CD4-positive, alpha-beta memory T cell (primary cell): ENCODE results near the gene PALLD. TPM values are rescaled to one million over a fixed set of nuclear protein-coding genes. Genes with fewer than 3 reads are reported as not detected.

Experiments used
- CTCF ChIA-PET: fragments of 350-600 bp; sonication (Branson Sonifier 250); formaldehyde crosslinking; loops from one replicate; lab custom pipeline; 2021; ENCODE audit warnings: inconsistent platforms; ENCODE audit not compliant: partially characterized antibody; lab: Charles Lee
- POLR2A ChIA-PET: fragments of 350-600 bp; sonication (Branson Sonifier 250); formaldehyde crosslinking; loops from one replicate; lab custom pipeline; 2021; ENCODE audit not compliant: partially characterized antibody; lab: Charles Lee
- DNase-seq, 5 donors: peaks; one replicate each; pipeline versions ENCODE4 v3.0.0 to v3.0.0-alpha.2; 2020 to 2022; ENCODE audit warnings: mixed read lengths in 1 of 5
- H3K27ac ChIP-seq: one replicate; pipeline ENCODE4 v1.7.0; 2013; ENCODE audit warnings: low read depth, low read length
- H3K27me3 ChIP-seq: 2 replicates; pipeline ENCODE4 v1.7.0; 2013; ENCODE audit warnings: mild to moderate bottlenecking, low read length, moderate library complexity; ENCODE audit not compliant: insufficient read depth
- H3K36me3 ChIP-seq: 2 replicates; pipeline ENCODE4 v1.7.0; 2013; ENCODE audit warnings: mild to moderate bottlenecking, low read length, moderate library complexity; ENCODE audit not compliant: insufficient read depth
- H3K4me1 ChIP-seq: 2 replicates; pipeline ENCODE4 v1.7.0; 2013; ENCODE audit warnings: mild to moderate bottlenecking, low read length, moderate library complexity; ENCODE audit not compliant: insufficient read depth
- H3K4me3 ChIP-seq, 2 donors: one replicate each; pipeline ENCODE4 v1.7.0; 2013; ENCODE audit warnings: low read length in 2 of 2, mild to moderate bottlenecking in 1 of 2
- H3K9me3 ChIP-seq, 2 donors: one replicate each; pipeline ENCODE4 v1.7.0; 2013; ENCODE audit warnings: low read length in 2 of 2, control low read depth in 1 of 2; ENCODE audit not compliant: control insufficient read depth in 1 of 2
- H3K27ac Mint-ChIP-seq, 7 donors: one replicate each; pipeline ENCODE4 v1.8.0; 2020 to 2021; ENCODE audit warnings: mixed read lengths in 7 of 7, mild to moderate bottlenecking in 6 of 7, inconsistent platforms in 3 of 7, moderate library complexity in 3 of 7
- H3K27me3 Mint-ChIP-seq, 2 donors: one replicate each; pipeline ENCODE4 v1.8.0; 2020 to 2021; ENCODE audit warnings: mixed read lengths in 2 of 2
- H3K36me3 Mint-ChIP-seq, 2 donors: one replicate each; pipeline ENCODE4 v1.8.0; 2020 to 2021; ENCODE audit warnings: mixed read lengths in 2 of 2, inconsistent platforms in 1 of 2, mild to moderate bottlenecking in 1 of 2
- H3K4me1 Mint-ChIP-seq, 4 donors: one replicate each; pipeline ENCODE4 v1.8.0; 2020 to 2021; ENCODE audit warnings: mixed read lengths in 4 of 4, mild to moderate bottlenecking in 1 of 4
- H3K4me3 Mint-ChIP-seq, 8 donors: one replicate each; pipeline ENCODE4 v1.8.0; 2020 to 2021; ENCODE audit warnings: mixed read lengths in 8 of 8, mild to moderate bottlenecking in 7 of 8, moderate library complexity in 6 of 8, inconsistent platforms in 3 of 8
- H3K9me3 Mint-ChIP-seq, 8 donors: one replicate each; pipeline ENCODE4 v1.8.0; 2020 to 2021; ENCODE audit warnings: mixed read lengths in 8 of 8, mild to moderate bottlenecking in 5 of 8, inconsistent platforms in 3 of 8, moderate library complexity in 1 of 8
- intact Hi-C: fragments of 100-400 bp; cut with micrococcal nuclease; formaldehyde crosslinking; loops from one replicate; pipeline ENCODE4 v1.15.1; 2023
- polyA plus RNA-seq, 2 donors: library from polyadenylated mRNA; unstranded; fragments of 300-500 nt; fragmentation: Illumina TruSeq; gene quantifications; one replicate each; pipeline ENCODE4 v1.2.3, GENCODE V29; 2021
- total RNA-seq, 2 experiments: library from RNA; stranded (reverse); gene quantifications; one replicate each; pipeline ENCODE4 v1.2.3, GENCODE V29; 2021

PALLD gene
- total and polyA plus RNA-seq, 4 experiments from 2014 or later, result 0.55 to 1.4 (median 1.0) TPM; not detected in 1

GRCh38 chr4:168685136-168685809, 188.4 kb downstream of the PALLD start:
- Mint-ChIP-seq H3K4me3 (no peak overlapping the region), H3K9me3 (no peaks in the 10 kb centered on the region), H3K36me3 (no peaks in the 10 kb centered on the region), H3K27ac (no peak overlapping the region), H3K4me1 (no peaks in the 10 kb centered on the region), H3K27me3 (peaks cover 0 to 6% of the 10 kb centered on the region in 2 donors)
- intact Hi-C loops, result no loop called here
- Histone ChIP-seq H3K36me3 (no peaks in the 10 kb centered on the region), H3K27ac (no peak overlapping the region), H3K4me3 (no peak overlapping the region), H3K27me3 (no peaks in the 10 kb centered on the region), H3K9me3 (no peaks in the 10 kb centered on the region), H3K4me1 (no peaks in the 10 kb centered on the region)
- DNase-seq, result no peak
- ChIA-PET POLR2A (no interaction called here), CTCF (no interaction called here)

DNA sequence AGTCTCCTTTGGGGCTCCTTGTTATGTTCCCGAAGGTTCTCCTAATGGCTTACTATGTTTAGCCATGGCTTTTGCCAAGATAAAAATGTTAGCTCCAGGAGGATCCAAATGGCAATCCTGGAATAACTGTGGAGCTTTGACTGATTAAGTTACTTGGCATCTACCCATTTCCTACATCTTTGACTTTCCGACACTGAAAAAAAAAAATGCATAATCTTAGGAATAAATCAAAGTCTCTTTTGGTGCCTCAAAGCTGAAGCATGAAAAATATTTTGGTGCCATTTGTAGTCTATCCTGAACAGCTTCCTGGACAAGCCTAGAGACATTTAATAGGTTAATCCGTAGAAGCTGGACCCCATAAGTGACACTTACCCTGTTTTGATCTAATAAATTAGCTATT, 191.7 kb downstream of the PALLD start:
- no peak overlapping the region for H3K4me3 Mint-ChIP-seq
- H3K36me3 Mint-ChIP-seq, result no peaks in the 10 kb centered on the region
- no peak for DNase-seq
- no peaks in the 10 kb centered on the region for H3K4me1 Mint-ChIP-seq
- no peak overlapping the region for H3K27ac ChIP-seq
- H3K4me1 ChIP-seq, result no peaks in the 10 kb centered on the region
- H3K4me3 ChIP-seq, result no peak overlapping the region
- intact Hi-C loops, result no loop called here
- H3K9me3 Mint-ChIP-seq, result no peaks in the 10 kb centered on the region
- no peaks in the 10 kb centered on the region for H3K9me3 ChIP-seq
- H3K27me3 ChIP-seq, result no peaks in the 10 kb centered on the region
- no peaks in the 10 kb centered on the region for H3K36me3 ChIP-seq
- H3K27ac Mint-ChIP-seq, result no peak overlapping the region
- POLR2A ChIA-PET, result no interaction called here
- peaks cover 2 to 4% of the 10 kb centered on the region in 2 donors for H3K27me3 Mint-ChIP-seq
- CTCF ChIA-PET, result no interaction called here

DNA sequence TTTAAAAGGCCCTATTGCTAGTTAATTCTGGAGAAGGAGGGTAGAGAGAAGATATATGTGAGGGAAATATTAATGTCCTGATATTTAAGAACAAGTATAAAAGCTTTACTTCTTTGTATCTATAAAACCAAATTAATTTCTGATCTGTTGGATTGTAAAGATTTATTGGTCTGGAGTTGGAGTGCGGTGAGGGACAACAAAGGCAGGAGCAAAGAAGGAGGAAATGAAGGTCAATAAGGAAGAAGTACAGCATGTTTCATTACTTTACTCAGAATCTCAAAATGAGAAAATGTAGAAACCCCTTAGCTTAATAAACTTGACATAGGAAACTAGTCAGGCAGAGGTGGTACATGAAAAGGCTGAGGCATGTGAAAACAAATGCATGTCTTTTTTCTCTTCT, 192.9 kb downstream of the PALLD start:
- CTCF ChIA-PET, result no interaction called here
- Histone ChIP-seq H3K4me1 (no peaks in the 10 kb centered on the region), H3K9me3 (no peaks in the 10 kb centered on the region), H3K27ac (no peak overlapping the region), H3K27me3 (no peaks in the 10 kb centered on the region), H3K4me3 (no peak overlapping the region), H3K36me3 (no peaks in the 10 kb centered on the region)
- H3K27ac Mint-ChIP-seq, result no peak overlapping the region
- no peak overlapping the region for H3K4me3 Mint-ChIP-seq
- intact Hi-C loops, result no loop called here
- no peaks in the 10 kb centered on the region for H3K4me1 Mint-ChIP-seq
- H3K9me3 Mint-ChIP-seq, result no peaks in the 10 kb centered on the region
- no peaks in the 10 kb centered on the region for H3K36me3 Mint-ChIP-seq
- POLR2A ChIA-PET, result no interaction called here
- H3K27me3 Mint-ChIP-seq, result peaks cover 2 to 4% of the 10 kb centered on the region in 2 donors
- no peak for DNase-seq

DNA sequence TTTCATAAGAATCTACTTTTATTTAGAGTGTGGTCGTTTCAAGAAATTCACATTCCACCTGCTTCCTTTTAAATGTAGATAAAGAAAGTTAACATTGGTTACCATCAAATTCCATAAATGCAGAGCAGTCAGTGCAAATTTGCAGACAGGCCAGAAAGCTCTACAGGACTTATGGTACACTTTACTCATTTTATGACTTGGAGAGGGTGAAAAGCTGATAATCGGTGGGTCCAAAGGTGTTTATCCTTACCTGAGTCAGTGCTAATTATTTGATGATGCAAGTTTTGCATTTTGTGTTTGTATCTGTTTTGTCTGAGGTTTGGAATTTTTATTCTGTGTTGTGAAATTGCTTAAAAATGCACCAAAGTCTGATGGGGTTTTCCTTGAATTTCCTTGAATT, 193.3 kb downstream of the PALLD start:
- Mint-ChIP-seq H3K27me3 (peaks cover 2 to 4% of the 10 kb centered on the region in 2 donors), H3K4me1 (no peaks in the 10 kb centered on the region), H3K9me3 (no peaks in the 10 kb centered on the region), H3K4me3 (no peak overlapping the region), H3K36me3 (no peaks in the 10 kb centered on the region), H3K27ac (no peak overlapping the region)
- no peak for DNase-seq
- Histone ChIP-seq H3K27me3 (no peaks in the 10 kb centered on the region), H3K36me3 (no peaks in the 10 kb centered on the region), H3K9me3 (no peaks in the 10 kb centered on the region), H3K27ac (no peak overlapping the region), H3K4me1 (no peaks in the 10 kb centered on the region), H3K4me3 (no peak overlapping the region)
- ChIA-PET POLR2A (no interaction called here), CTCF (no interaction called here)
- intact Hi-C loops, result no loop called here

GRCh38 chr4:168691631-168692369, 194.9 kb downstream of the PALLD start:
- Mint-ChIP-seq H3K4me3 (no peak overlapping the region), H3K36me3 (no peaks in the 10 kb centered on the region), H3K9me3 (no peaks in the 10 kb centered on the region), H3K27me3 (peaks cover 2% of the 10 kb centered on the region in 2 donors), H3K27ac (no peak overlapping the region), H3K4me1 (no peaks in the 10 kb centered on the region)
- H3K4me3 ChIP-seq, result no peak overlapping the region
- H3K9me3 ChIP-seq, result no peaks in the 10 kb centered on the region
- no peak overlapping the region for H3K27ac ChIP-seq
- intact Hi-C loops, result no loop called here
- no peaks in the 10 kb centered on the region for H3K27me3 ChIP-seq
- ChIA-PET POLR2A (no interaction called here), CTCF (no interaction called here)
- no peak for DNase-seq
- H3K36me3 ChIP-seq, result no peaks in the 10 kb centered on the region
- no peaks in the 10 kb centered on the region for H3K4me1 ChIP-seq

GRCh38 chr4:168693750-168694490, 197.1 kb downstream of the PALLD start:
- ChIA-PET CTCF (interaction anchor here (1.2 kb wide), 1 partner anchor 11 kb away, joined by 3 read pairs; no protein-coding TSS in a partner anchor), POLR2A (no interaction called here)
- Histone ChIP-seq H3K4me3 (no peak overlapping the region), H3K36me3 (no peaks in the 10 kb centered on the region), H3K27ac (no peak overlapping the region), H3K27me3 (no peaks in the 10 kb centered on the region), H3K9me3 (no peaks in the 10 kb centered on the region), H3K4me1 (no peaks in the 10 kb centered on the region)
- Mint-ChIP-seq H3K27ac (no peak overlapping the region), H3K27me3 (peaks cover 0 to 2% of the 10 kb centered on the region in 2 donors), H3K4me1 (no peaks in the 10 kb centered on the region), H3K4me3 (no peak overlapping the region), H3K9me3 (no peaks in the 10 kb centered on the region), H3K36me3 (no peaks in the 10 kb centered on the region)
- no peak for DNase-seq
- intact Hi-C loops, result no loop called here

- H3K4me1 Mint-ChIP-seq, result no peaks in the 10 kb centered on the region
- peaks cover 0 to 2% of the 10 kb centered on the region in 2 donors for H3K27me3 Mint-ChIP-seq
- no peaks in the 10 kb centered on the region for H3K36me3 ChIP-seq
- H3K27ac ChIP-seq, result no peak overlapping the region
- no peaks in the 10 kb centered on the region for H3K27me3 ChIP-seq
- no peaks in the 10 kb centered on the region for H3K9me3 Mint-ChIP-seq
- no peaks in the 10 kb centered on the region for H3K4me1 ChIP-seq
- ChIA-PET CTCF (no interaction called here), POLR2A (no interaction called here)
- H3K4me3 Mint-ChIP-seq, result no peak overlapping the region
- no peak for DNase-seq
- H3K4me3 ChIP-seq, result no peak overlapping the region
- no peaks in the 10 kb centered on the region for H3K36me3 Mint-ChIP-seq
- no peaks in the 10 kb centered on the region for H3K9me3 ChIP-seq
- intact Hi-C loops, result no loop called here
- H3K27ac Mint-ChIP-seq, result no peak overlapping the region
Measured at GRCh38 chr4:168694667-168695066, 197.8 kb downstream of the PALLD start.
